ENCODE measurements around the gene TBL2. TPM values are rescaled to one million over a fixed set of nuclear protein-coding genes. Genes with fewer than 3 reads are reported as not detected.
"Not testable (repeated sequence)": the region's sequence is repeated elsewhere in the genome, so short reads cannot be mapped to it uniquely, and the experiment has no call there.

Gene TBL2
- total and polyA plus RNA-seq, 2 donors (not counting 1 experiment from before 2014, with no cell fraction given), result 15.1 to 34.6 TPM

GRCh38 chr7:73585196-73585595 lies 6.8 kb upstream of the TBL2 start:
- TF ChIP-seq EZH2 (IDR thresholded peaks at IDR 0.05; ENCODE audit: borderline replicate concordance, insufficient read depth, low read depth, low read length, poor library complexity, severe bottlenecking), result no peak
- no peak for TF ChIP-seq CTCF (IDR thresholded peaks at IDR 0.05)
- peaks cover 3 to 4% of the 10 kb centered on the region in 2 donors for H3K4me1 ChIP-seq (ENCODE audit: control insufficient read depth in 2 of 2, insufficient read depth in 2 of 2, low read length in 2 of 2)
- H3K27ac ChIP-seq (ENCODE audit: low read length in 2 of 2), result no peak overlapping the region
- H3K79me2 ChIP-seq (ENCODE audit: control insufficient read depth, insufficient read depth, low read length), result no peaks in the 10 kb centered on the region
- H2AFZ ChIP-seq (ENCODE audit: insufficient read depth, low read depth, low read length, poor library complexity, severe bottlenecking), result no peak overlapping the region
- no peaks in the 10 kb centered on the region for H3K9me3 ChIP-seq (ENCODE audit: control extremely low read depth in 1 of 3, control insufficient read depth in 2 of 3, insufficient read depth in 1 of 3, low read length in 2 of 3)
- H3K4me3 ChIP-seq (ENCODE audit: control extremely low read depth in 1 of 5, extremely low read depth in 1 of 5, insufficient read depth in 1 of 5, low read depth in 2 of 5, low read length in 4 of 5), result no peak overlapping the region
- H3K9ac ChIP-seq (ENCODE audit: low read length), result no peak overlapping the region
- no peak for ATAC-seq (ENCODE audit: low read depth)
- Mint-ChIP-seq H3K4me3 (no peak overlapping the region), H3K27me3 (no peaks in the 10 kb centered on the region), H3K27ac (no peak overlapping the region), H3K9me3 (ENCODE audit: insufficient read depth) (no peaks in the 10 kb centered on the region), H3K4me1 (peaks cover 10% of the 10 kb centered on the region)
- ChIA-PET CTCF (interaction anchor here (3.5 kb wide), 1 partner anchor 20 kb away, joined by 18 read pairs; no protein-coding TSS in a partner anchor), POLR2A (no interaction called here)
- no peaks in the 10 kb centered on the region for H3K36me3 ChIP-seq (replicated peaks in 1 of 2; ENCODE audit: control extremely low read depth in 1 of 2, control insufficient read depth in 1 of 2, extremely low read depth in 1 of 2, insufficient read depth in 2 of 2, low read length in 1 of 2)
- DNase-seq, result no peak
- intact Hi-C loops (cut with micrococcal nuclease), result no loop called here
- no peak overlapping the region for H3K4me2 ChIP-seq (replicated peaks; ENCODE audit: low read depth, low read length, poor library complexity, severe bottlenecking)
- 92% methylated on average over 2 of the region's 2 CpGs for WGBS (ENCODE audit: insufficient coverage)
- H3K27me3 ChIP-seq (replicated peaks in 1 of 4; ENCODE audit: control extremely low read depth in 1 of 4, control insufficient read depth in 3 of 4, insufficient read depth in 4 of 4, low read length in 3 of 4), result no peaks in the 10 kb centered on the region
- no peaks in the 10 kb centered on the region for H4K20me1 ChIP-seq (ENCODE audit: control insufficient read depth, insufficient read depth, low read length, poor library complexity, severe bottlenecking)

GRCh38 chr7:73582664-73583202 lies 4.4 kb upstream of the TBL2 start:
- H3K9ac ChIP-seq (ENCODE audit: low read length), result no peak overlapping the region
- H3K36me3 ChIP-seq (replicated peaks in 1 of 2; ENCODE audit: control extremely low read depth in 1 of 2, control insufficient read depth in 1 of 2, extremely low read depth in 1 of 2, insufficient read depth in 2 of 2, low read length in 1 of 2), result no peaks in the 10 kb centered on the region
- intact Hi-C loops (cut with micrococcal nuclease), result no loop called here
- Mint-ChIP-seq H3K27ac (no peak overlapping the region), H3K9me3 (ENCODE audit: insufficient read depth) (no peaks in the 10 kb centered on the region), H3K4me3 (no peak overlapping the region), H3K4me1 (peaks cover 19% of the 10 kb centered on the region), H3K27me3 (no peaks in the 10 kb centered on the region)
- H2AFZ ChIP-seq (ENCODE audit: insufficient read depth, low read depth, low read length, poor library complexity, severe bottlenecking), result no peak overlapping the region
- POLR2A ChIA-PET, result no interaction called here
- H3K27ac ChIP-seq (ENCODE audit: low read length in 2 of 2), result no peak overlapping the region
- CTCF ChIA-PET, result interaction anchor here (1.3 kb wide), 1 partner anchor 24 kb away, joined by 3 read pairs; no protein-coding TSS in a partner anchor
- no peak overlapping the region for H3K4me3 ChIP-seq (ENCODE audit: control extremely low read depth in 1 of 5, extremely low read depth in 1 of 5, insufficient read depth in 1 of 5, low read depth in 2 of 5, low read length in 4 of 5)
- H4K20me1 ChIP-seq (ENCODE audit: control insufficient read depth, insufficient read depth, low read length, poor library complexity, severe bottlenecking), result no peaks in the 10 kb centered on the region
- peaks cover 4% of the 10 kb centered on the region for H3K79me2 ChIP-seq (ENCODE audit: control insufficient read depth, insufficient read depth, low read length)
- H3K27me3 ChIP-seq (replicated peaks in 1 of 4; ENCODE audit: control extremely low read depth in 1 of 4, control insufficient read depth in 3 of 4, insufficient read depth in 4 of 4, low read length in 3 of 4), result no peaks in the 10 kb centered on the region
- H3K4me2 ChIP-seq (replicated peaks; ENCODE audit: low read depth, low read length, poor library complexity, severe bottlenecking), result no peak overlapping the region
- peaks cover 6 to 11% of the 10 kb centered on the region in 2 donors for H3K4me1 ChIP-seq (ENCODE audit: control insufficient read depth in 2 of 2, insufficient read depth in 2 of 2, low read length in 2 of 2)
- no peak for DNase-seq
- TF ChIP-seq EZH2 (IDR thresholded peaks at IDR 0.05; ENCODE audit: borderline replicate concordance, insufficient read depth, low read depth, low read length, poor library complexity, severe bottlenecking), result no peak
- no peak for TF ChIP-seq CTCF (IDR thresholded peaks at IDR 0.05)
- 93% methylated on average over 4 of the region's 6 CpGs for WGBS (ENCODE audit: insufficient coverage)
- no peak for ATAC-seq (ENCODE audit: low read depth)
- no peaks in the 10 kb centered on the region for H3K9me3 ChIP-seq (ENCODE audit: control extremely low read depth in 1 of 3, control insufficient read depth in 2 of 3, insufficient read depth in 1 of 3, low read length in 2 of 3)

GRCh38 chr7:73581006-73581405 lies 2.6 kb upstream of the TBL2 start:
- H3K36me3 ChIP-seq (replicated peaks in 1 of 2; ENCODE audit: control extremely low read depth in 1 of 2, control insufficient read depth in 1 of 2, extremely low read depth in 1 of 2, insufficient read depth in 2 of 2, low read length in 1 of 2); H3K9ac ChIP-seq (ENCODE audit: low read length); intact Hi-C loops (cut with micrococcal nuclease); H3K27ac ChIP-seq (ENCODE audit: low read length in 2 of 2); ATAC-seq (ENCODE audit: low read depth); H3K4me2 ChIP-seq (replicated peaks; ENCODE audit: low read depth, low read length, poor library complexity, severe bottlenecking); H2AFZ ChIP-seq (ENCODE audit: insufficient read depth, low read depth, low read length, poor library complexity, severe bottlenecking); H3K27me3 Mint-ChIP-seq; H3K9me3 ChIP-seq (ENCODE audit: control extremely low read depth in 1 of 3, control insufficient read depth in 2 of 3, insufficient read depth in 1 of 3, low read length in 2 of 3); H3K27me3 ChIP-seq (replicated peaks in 1 of 4; ENCODE audit: control extremely low read depth in 1 of 4, control insufficient read depth in 3 of 4, insufficient read depth in 4 of 4, low read length in 3 of 4); H3K27ac Mint-ChIP-seq; DNase-seq; H3K4me3 ChIP-seq (ENCODE audit: control extremely low read depth in 1 of 5, extremely low read depth in 1 of 5, insufficient read depth in 1 of 5, low read depth in 2 of 5, low read length in 4 of 5); H3K4me3 Mint-ChIP-seq; H3K9me3 Mint-ChIP-seq (ENCODE audit: insufficient read depth); H4K20me1 ChIP-seq (ENCODE audit: control insufficient read depth, insufficient read depth, low read length, poor library complexity, severe bottlenecking): not testable (repeated sequence)
- peaks cover 21% of the 10 kb centered on the region for H3K79me2 ChIP-seq (ENCODE audit: control insufficient read depth, insufficient read depth, low read length)
- H3K4me1 ChIP-seq (ENCODE audit: control insufficient read depth in 2 of 2, insufficient read depth in 2 of 2, low read length in 2 of 2), result peaks cover 11 to 21% of the 10 kb centered on the region in 2 donors
- POLR2A ChIA-PET, result interaction anchor here (0.7 kb wide), 1 partner anchor 125 kb away, joined by 6 read pairs; no protein-coding TSS in a partner anchor
- CTCF ChIA-PET, result interaction anchor here (0.9 to 1.5 kb wide), 3 partner anchors 26 to 154 kb away, joined by 3 read pairs; no protein-coding TSS in a partner anchor
- H3K4me1 Mint-ChIP-seq, result peaks cover 20% of the 10 kb centered on the region
- WGBS (ENCODE audit: insufficient coverage), result 90% methylated on average over 4 of the region's 9 CpGs
